Upper lobe of left lung (tissue), 6 donors: Measurements from ENCODE around the gene PXMP4. TPM values are rescaled to one million over a fixed set of nuclear protein-coding genes. Genes with fewer than 3 reads are reported as not detected.

Experiments used
- ATAC-seq, 2 donors: fragments of 200-7000 bp; cut with Tn5 transposase; one replicate each; pipeline ENCODE4 v1.9.1; 2022; ENCODE audit warnings: mild to moderate bottlenecking in 2 of 2, moderate library complexity in 2 of 2; ENCODE audit not compliant: low FRiP score in 2 of 2
- DNase-seq, 2 donors: peaks; one replicate each; pipeline ENCODE4 v3.0.0-alpha.2; 2019 to 2020
- H3K27ac ChIP-seq, 4 donors: fragments of 200-600 bp; sonication (generic); one replicate each; pipeline ENCODE4 v1.5.1; 2016 to 2019
- H3K27me3 ChIP-seq, 4 donors: fragments of 200-600 bp; sonication (generic); one replicate each; pipeline ENCODE4 v1.5.1; 2017 to 2019
- H3K36me3 ChIP-seq, 4 donors: fragments of 200-600 bp; sonication (generic); one replicate each; pipeline ENCODE4 v1.5.1; 2016 to 2019
- H3K4me1 ChIP-seq, 4 donors: fragments of 200-600 bp; sonication (generic); one replicate each; pipeline ENCODE4 v1.5.1; 2018 to 2019
- H3K4me3 ChIP-seq, 4 donors: fragments of 200-600 bp; sonication (generic); one replicate each; pipeline ENCODE4 v1.5.1; 2017 to 2019; ENCODE audit warnings: mild to moderate bottlenecking in 2 of 4, moderate library complexity in 1 of 4
- H3K9me3 ChIP-seq, 4 donors: fragments of 200-600 bp; sonication (generic); one replicate each; pipeline ENCODE4 v1.5.1; 2018 to 2019
- CTCF ChIP-seq, 6 experiments: fragments of 450-650 bp in 4 of 6; fragments of 200-600 bp in 2 of 6; sonication (generic) in 2 of 6; IDR thresholded peaks; one replicate each; pipeline ENCODE4 v1.5.1; 2016 to 2019; ENCODE audit warnings: antibody characterized with exemption in 6 of 6
- EP300 ChIP-seq, 4 donors: sonication (generic); formaldehyde crosslinking; IDR thresholded peaks; one replicate each; pipeline ENCODE4 v1.5.1; 2017; ENCODE audit warnings: antibody characterized with exemption in 4 of 4, control low read depth in 2 of 4
- POLR2A ChIP-seq, 4 donors: fragments of 450-650 bp; IDR thresholded peaks; one replicate each; pipeline ENCODE4 v1.5.1; 2016 to 2017; ENCODE audit warnings: antibody characterized with exemption in 4 of 4, mild to moderate bottlenecking in 2 of 4
- POLR2AphosphoS5 ChIP-seq, 2 donors: sonication (generic); formaldehyde crosslinking; IDR thresholded peaks; one replicate each; pipeline ENCODE4 v1.5.1; 2017; ENCODE audit warnings: antibody characterized with exemption in 2 of 2
- WGBS, 2 donors: methylation state at CpG; one replicate each; pipeline ENCODE4 v1.1.5; 2017 to 2018; 5-methylcytosine and 5-hydroxymethylcytosine counted together
- total RNA-seq, 6 donors: library from RNA; depleted of rRNA in 4 of 6; stranded (reverse); fragments of >200 nt in 4 of 6; gene quantifications; one replicate each; pipeline versions ENCODE4 v1.1.0 to v1.2.1, GENCODE V29; 2016 to 2021
- donor health status: DM: no; HTN: no; CAD: no; lungs with moderate emphysema.
- donor health status: DM: no; HTN: yes; CAD: no; lungs with severe emphysema.

PXMP4 gene
- total RNA-seq, 6 donors from 2014 or later = 18.4 to 80.2 (median 29.8) TPM

GRCh38 chr20:33733654-33734576 is 13.8 kb upstream of the PXMP4 start:
- H3K4me1 ChIP-seq = peaks cover 25 to 37% (median 29%) of the 10 kb centered on the region in 4 donors
- H3K27me3 ChIP-seq = no peaks in the 10 kb centered on the region
- DNase-seq (peak in 1 of 2 donors; percentile 60), ATAC-seq (peak; percentile 60 to 85)
- H3K27ac ChIP-seq = peak overlapping the region; percentile 87 to 94 (median 92)
- 25 to 35% methylated on average over 5 to 6 of the region's 6 CpGs for WGBS, 2 donors
- no peaks in the 10 kb centered on the region for H3K36me3 ChIP-seq
- H3K9me3 ChIP-seq = peaks cover 8 to 19% (median 14%) of the 10 kb centered on the region in 4 donors
- TF ChIP-seq POLR2AphosphoS5 (IDR thresholded peaks at IDR 0.05) = peak; percentile 16 to 41
- TF ChIP-seq EP300 (IDR thresholded peaks at IDR 0.05) = peak in 1 of 4 donors; percentile 36
- TF ChIP-seq CTCF (IDR thresholded peaks at IDR 0.05) = no peak
- TF ChIP-seq POLR2A (IDR thresholded peaks at IDR 0.05) = peak in 1 of 4 donors; percentile 52
- H3K4me3 ChIP-seq = peak overlapping the region in 1 of 4 donors; percentile 69

- TF ChIP-seq EP300 (IDR thresholded peaks at IDR 0.05) = no peak
- peak in 3 of 4 donors; percentile 43 to 85 (median 58) for TF ChIP-seq POLR2A (IDR thresholded peaks at IDR 0.05)
- TF ChIP-seq POLR2AphosphoS5 (IDR thresholded peaks at IDR 0.05) = no peak
- peak in 1 of 6 experiments; percentile 13 for TF ChIP-seq CTCF (IDR thresholded peaks at IDR 0.05)
- no peaks in the 10 kb centered on the region for H3K36me3 ChIP-seq
- peaks cover 8 to 14% (median 12%) of the 10 kb centered on the region in 4 donors for H3K9me3 ChIP-seq
- peak overlapping the region; percentile 50 to 75 (median 66) for H3K4me3 ChIP-seq
- peak; percentile 90 to 92 for ATAC-seq
- WGBS, 2 donors = 3 to 6% methylated on average over 10 to 12 of the region's 68 CpGs
- H3K4me1 ChIP-seq = peaks cover 25 to 37% (median 29%) of the 10 kb centered on the region in 4 donors
- peak in 1 of 2 donors; percentile 91 for DNase-seq
- no peaks in the 10 kb centered on the region for H3K27me3 ChIP-seq
- peak overlapping the region; percentile 87 to 94 (median 92) for H3K27ac ChIP-seq
These were observed 12.3 kb upstream of the PXMP4 start for GRCh38 chr20:33732166-33732970.

GRCh38 chr20:33731693-33732165 is 11.6 kb upstream of the PXMP4 start, which contains the start of gene ZNF341:
TSS of gene ZNF341 (plus strand) at chr20:33731996. CDS start at chr20:33732022, 26 bp downstream.
- Histone ChIP-seq H3K4me1 (peaks cover 25 to 37% (median 29%) of the 10 kb centered on the region in 4 donors), H3K27ac (peak within 1 kb of the TSS; percentile 87 to 94 (median 92)), H3K27me3 (no peaks in the 10 kb centered on the region), H3K36me3 (no peaks in the 10 kb centered on the region), H3K9me3 (peaks cover 4 to 8% (median 5%) of the 10 kb centered on the region in 4 donors), H3K4me3 (peak within 1 kb of the TSS; percentile 50 to 75 (median 66))
- no peak for TF ChIP-seq EP300 (IDR thresholded peaks at IDR 0.05)
- TF ChIP-seq POLR2AphosphoS5 (IDR thresholded peaks at IDR 0.05) = no peak
- peak; percentile 80 to 96 (median 95) for TF ChIP-seq CTCF (IDR thresholded peaks at IDR 0.05)
- TF ChIP-seq POLR2A (IDR thresholded peaks at IDR 0.05) = no peak
- peak; percentile 92 to 98 for DNase-seq
- peak; percentile 85 to 89 for ATAC-seq
- WGBS, 2 donors = 16 to 52% methylated on average over 3 to 18 of the region's 57 CpGs

GRCh38 chr20:33730946-33731692 is 11.0 kb upstream of the PXMP4 start:
- WGBS, 2 donors = 80 to 88% methylated on average over 18 of the region's 18 CpGs
- no peak for ATAC-seq
- peak overlapping the region; percentile 87 to 94 (median 92) for H3K27ac ChIP-seq
- H3K27me3 ChIP-seq = no peaks in the 10 kb centered on the region
- TF ChIP-seq EP300 (IDR thresholded peaks at IDR 0.05) (no peak), POLR2A (IDR thresholded peaks at IDR 0.05) (no peak), POLR2AphosphoS5 (IDR thresholded peaks at IDR 0.05) (no peak), CTCF (IDR thresholded peaks at IDR 0.05) (no peak)
- H3K4me3 ChIP-seq = peak overlapping the region in 3 of 4 donors; percentile 50 to 75 (median 69)
- H3K4me1 ChIP-seq = peaks cover 25 to 41% (median 31%) of the 10 kb centered on the region in 4 donors
- no peak for DNase-seq
- no peaks in the 10 kb centered on the region for H3K36me3 ChIP-seq
- peaks cover 0 to 2% (median 0%) of the 10 kb centered on the region in 4 donors for H3K9me3 ChIP-seq
